Right lobe of liver (tissue), 4 donors: ENCODE results near the gene TEPSIN.

Experiments
- CTCF ChIP-seq, 4 donors: fragments of 200-600 bp in 3 of 4; fragments of 450-650 bp in 1 of 4; IDR thresholded peaks; one replicate each; pipeline versions ENCODE4 v1.5.1 to v1.8.0; 2016 to 2022; ENCODE audit warnings: antibody characterized with exemption in 4 of 4, mild to moderate bottlenecking in 2 of 4
- POLR2A ChIP-seq: fragments of 450-650 bp; IDR thresholded peaks from one replicate; pipeline ENCODE4 v1.6.1; 2017; ENCODE audit warnings: antibody characterized with exemption, mild to moderate bottlenecking
- donor health status: DM: no; HTN: no; CAD: no.
- donor health status: DM: no; HTN: no; CAD: no.
- donor health status: DM: no; HTN: yes; CAD: no.

GRCh38 chr17:81257533-81257932 is 18.7 kb upstream of the TEPSIN start:
- TF ChIP-seq CTCF (IDR thresholded peaks at IDR 0.05) (no peak), POLR2A (no peak)
